HG02798 (cell line): ENCODE results near the gene CENPP.

Source experiments
- ATAC-seq: cut with Tn5 transposase; IDR thresholded peaks from one replicate; pipeline ENCODE4 v1.9.1; 2021; ENCODE audit warnings: mild to moderate bottlenecking; ENCODE audit not compliant: unreplicated experiment, poor library complexity

Gene CENPP

DNA sequence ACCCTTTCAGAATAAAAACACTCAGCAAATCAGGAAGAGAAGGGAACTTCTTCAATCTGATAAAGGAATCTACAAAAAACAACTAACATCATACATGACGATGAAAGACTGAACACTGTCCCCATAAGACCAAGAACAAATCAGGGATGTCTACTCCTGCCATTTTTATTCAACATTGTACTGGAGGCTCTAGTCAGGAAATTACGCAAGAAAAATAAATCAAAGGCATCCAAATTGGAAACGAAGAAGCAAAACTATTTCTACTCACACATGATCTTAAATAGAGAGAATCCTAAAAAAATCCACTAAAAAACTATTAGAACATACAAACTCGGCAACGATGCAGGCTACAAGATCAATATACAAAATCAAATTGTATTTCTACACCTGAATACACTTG, 301.9 kb downstream of the CENPP start:
- ATAC-seq = no peak

DNA sequence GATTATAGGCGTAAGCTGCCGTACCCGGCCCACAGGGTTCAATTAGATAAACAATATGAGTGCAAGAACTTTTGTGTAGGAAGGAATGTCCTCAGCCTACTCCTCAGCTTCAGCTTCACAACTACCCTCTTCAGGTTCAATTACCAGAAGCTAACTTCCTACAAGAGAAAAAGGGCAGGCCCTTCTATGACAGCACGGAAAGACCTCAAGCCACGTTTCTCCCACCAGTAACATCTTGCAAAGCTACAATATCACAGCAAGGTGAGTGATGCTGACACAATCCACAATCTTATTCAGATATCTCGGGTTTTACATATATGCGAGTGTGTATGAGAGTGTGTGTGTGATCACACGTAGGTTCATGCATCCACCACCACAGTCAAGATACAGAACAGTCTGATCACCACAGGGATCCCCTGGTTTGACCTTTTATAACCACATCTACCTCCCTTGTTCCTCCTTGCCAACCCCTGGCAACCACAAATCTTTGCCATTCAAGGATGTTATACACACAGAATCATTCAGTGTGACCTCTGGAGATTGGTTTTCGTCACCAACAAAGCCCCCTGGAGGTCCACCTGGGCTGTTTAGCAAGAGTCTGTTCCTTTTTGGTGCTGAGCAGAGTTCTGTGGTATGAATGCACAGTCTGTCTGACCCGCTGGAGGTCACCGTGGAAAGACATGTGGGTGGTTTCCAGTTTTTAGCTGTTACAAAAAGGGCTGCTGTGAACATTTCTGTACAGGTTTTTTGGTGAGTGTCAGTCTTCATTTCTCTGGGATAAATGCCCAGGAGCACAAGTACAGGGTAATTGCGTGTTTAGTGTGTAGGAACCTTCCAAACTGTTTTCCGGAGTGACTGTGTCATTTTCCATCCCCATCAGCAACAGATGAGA, 305.9 kb downstream of the CENPP start:
- ATAC-seq = no peak

DNA sequence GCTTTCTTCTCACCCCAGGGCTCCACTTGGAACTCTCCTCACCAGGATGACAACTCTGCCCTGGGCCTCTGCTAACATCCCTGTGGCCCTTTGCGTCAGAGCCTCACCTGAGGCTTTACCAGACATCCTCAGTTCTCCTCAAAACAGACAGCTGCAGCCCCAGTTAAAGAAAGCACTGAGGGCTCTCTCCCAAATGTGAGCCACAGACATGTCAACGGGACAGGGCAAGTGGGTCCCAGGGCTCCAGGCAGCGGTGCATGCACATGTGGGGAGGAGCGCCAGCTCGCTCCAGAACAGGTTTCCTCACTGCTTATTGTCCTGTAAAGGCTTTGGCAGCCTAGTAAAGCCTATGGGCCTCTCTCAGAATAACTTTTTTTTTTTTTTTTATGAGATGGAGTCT, 306.9 kb downstream of the CENPP start:
- no peak for ATAC-seq

DNA sequence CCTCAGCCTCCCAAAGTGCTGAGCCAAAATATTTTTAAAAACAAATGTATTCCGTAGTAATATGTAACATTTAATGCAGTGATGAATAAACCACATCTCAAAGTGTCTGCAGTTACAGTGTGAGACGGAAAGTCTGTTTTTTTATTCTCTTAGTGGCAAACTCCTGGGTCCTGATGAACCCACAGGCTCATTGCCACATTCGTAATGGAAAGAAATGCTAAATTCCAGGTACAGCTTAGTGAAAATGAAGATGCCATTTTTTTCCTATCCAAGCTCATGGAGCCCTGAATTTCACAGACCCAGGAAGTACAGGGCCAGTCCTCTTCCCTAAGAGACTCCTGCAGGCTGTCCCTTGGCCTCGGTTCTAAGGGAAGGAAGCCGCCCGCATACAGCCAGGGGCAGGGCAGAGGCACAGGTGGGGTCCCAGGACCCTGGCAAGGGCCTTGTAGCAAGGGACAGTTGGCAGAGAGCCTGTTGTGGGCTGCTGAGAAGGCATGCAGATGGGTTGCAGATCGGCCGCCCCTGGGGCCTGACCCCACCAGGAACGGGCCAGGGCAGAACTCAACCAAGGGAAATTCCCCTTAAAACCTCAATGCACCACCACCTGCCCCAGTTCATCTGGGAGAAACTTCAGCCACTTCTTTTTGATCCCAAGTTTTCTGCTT, 308.0 kb downstream of the CENPP start:
- no peak for ATAC-seq

DNA sequence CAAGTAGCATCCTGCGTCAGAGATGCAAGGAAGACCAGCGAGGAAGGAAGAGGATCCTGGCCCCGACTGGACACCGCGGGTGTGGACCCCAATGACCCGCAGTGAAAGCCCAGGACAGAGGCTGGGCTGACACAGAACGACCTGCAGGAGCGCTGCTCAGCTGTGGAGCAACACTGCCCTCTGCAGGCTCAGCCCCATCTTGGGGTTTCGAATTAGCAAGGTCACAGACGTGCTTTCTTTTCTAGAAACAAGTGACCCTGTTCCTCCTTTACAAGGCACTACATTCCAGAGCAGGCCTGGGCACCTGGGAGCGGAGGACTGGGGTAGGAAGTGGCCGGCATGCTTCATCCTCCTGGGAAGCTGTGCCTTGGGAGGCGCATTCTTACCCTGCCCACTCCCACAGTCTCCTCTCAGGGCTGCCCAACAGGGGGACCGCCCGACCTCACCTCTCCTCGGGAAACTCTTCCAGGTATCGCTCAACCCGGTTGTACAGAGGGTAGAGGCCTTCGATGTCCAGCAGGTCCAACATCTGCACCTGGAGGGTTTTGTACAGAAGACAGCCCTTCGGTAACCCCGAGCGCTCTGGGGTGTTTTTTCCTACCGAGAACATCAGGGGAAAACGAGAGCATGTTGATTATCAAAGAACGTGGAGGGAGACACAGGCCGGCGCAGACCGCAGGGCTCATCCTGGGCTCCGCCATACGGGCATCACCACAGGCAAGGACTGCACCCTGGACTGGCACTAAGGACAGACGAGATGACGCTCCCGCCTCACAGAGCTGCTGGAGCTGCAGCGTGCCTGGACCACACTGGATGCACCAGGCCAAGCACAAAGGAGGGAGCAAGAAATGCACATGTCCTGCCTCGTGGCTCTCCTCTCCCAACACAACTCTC, 309.2 kb downstream of the CENPP start:
- ATAC-seq = peak; percentile 66

DNA sequence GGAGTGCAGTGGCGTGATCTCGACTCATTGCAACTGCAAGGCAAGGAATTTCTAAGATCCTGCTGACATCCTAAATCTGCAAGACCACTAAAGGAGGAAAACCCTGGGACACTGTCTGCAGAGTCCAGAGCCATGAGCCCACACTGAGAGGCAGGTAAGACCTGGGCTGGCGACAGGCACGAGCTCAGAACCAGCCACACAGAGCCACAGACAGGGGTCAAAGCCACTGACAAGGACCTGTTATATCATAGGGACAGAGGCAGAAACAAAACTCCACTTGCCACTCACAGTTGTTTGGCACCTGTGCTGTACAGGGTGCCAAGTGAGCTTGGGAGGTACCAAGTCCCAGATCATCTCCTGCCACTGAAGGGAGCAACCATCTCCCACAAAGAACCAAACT, 310.0 kb downstream of the CENPP start:
- ATAC-seq = no peak

DNA sequence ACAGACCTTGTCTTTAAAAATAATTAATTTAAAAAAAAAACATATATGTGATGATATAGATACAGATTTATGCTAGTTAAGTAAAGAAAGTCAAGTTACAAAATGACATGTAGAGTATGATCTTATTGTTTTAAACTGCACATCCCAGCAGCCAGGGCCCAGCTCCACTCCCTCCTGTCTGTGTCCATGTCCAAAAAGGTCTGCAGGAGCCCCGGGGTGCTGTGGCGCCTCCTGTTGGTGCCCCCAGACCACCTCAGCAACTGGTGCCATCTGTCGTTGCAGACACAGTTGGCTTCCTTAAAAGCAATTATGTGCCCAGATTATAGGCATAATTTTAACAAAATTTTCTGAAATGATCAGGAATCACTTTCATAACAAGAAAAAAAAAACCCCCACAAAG, 310.9 kb downstream of the CENPP start:
- no peak for ATAC-seq

DNA sequence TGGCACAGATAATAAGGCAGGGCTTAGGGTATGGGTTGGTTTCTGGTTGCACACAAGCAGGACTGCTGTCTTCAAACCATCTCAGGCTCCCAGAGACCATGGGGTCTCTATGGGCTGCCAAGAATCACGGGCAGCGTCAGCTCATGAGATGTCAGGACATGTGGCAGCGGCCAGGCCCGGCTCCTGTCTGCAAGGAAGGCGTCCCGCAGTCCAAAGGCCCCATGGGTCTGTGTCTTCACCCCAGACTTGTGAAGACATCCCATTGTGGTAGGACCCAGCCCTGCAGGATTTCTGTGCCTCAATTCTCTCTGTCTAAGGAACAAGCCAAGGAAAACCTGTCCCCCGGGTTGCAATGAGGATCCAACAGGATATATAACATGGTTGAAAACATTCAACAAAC, 311.6 kb downstream of the CENPP start:
- ATAC-seq = no peak

DNA sequence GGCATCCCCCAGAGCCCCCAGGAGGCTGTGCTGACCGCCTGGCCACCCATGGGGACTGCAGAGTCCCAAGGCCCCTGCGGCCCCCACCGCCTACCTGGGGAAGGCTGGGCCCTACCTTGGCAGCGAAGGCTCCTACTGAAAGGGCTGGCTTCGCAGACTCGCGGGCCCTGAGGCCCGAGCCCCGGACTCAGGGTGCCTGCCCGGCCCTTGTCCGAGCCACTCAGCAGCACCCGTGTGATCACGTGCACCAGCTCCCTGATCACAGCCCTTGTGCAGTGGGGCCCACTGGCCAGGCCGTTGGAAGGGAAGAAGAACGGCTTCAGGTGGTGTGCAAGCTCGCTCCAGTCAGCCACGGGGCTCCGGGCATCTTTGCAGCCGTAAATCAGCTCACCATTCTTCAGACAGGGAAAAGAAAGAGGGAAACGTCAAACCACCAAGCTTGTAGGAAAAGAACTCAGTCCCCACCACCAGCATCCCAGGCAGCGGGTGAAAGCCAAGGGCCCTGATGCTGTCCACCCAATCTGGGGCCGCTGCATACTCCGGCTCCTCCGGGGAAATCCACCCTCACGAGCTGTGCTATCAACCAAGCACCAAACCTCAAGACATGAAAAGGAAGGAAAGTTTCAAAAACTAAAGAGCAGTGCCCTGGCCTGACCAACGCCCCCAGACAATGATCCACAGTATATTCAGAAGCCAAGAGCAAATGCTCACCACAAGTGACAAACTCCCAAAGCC, 312.3 kb downstream of the CENPP start:
- no peak for ATAC-seq

DNA sequence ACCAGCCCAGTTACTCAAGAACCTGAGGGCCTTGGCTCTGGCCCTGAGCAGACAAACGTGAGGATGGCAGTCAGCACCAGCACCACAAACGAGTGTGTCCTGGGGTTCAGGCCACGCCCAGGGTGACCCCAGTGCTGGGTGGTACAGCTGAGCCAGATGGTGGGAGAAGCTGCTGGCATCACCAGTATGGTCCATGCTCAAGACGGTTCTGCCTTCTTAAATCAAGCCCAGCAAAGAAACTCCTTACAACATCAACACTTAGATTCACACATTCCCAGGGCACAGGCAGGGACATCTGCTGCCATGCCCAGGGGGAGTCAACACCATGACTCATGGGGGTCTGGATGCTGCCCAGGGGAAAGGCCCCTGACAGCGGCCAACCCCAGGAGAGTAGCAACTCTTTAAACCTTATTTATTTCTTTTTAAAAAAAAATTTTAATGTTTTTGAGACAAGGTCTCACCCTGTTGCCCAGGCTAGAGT, 312.9 kb downstream of the CENPP start:
- ATAC-seq = no peak

DNA sequence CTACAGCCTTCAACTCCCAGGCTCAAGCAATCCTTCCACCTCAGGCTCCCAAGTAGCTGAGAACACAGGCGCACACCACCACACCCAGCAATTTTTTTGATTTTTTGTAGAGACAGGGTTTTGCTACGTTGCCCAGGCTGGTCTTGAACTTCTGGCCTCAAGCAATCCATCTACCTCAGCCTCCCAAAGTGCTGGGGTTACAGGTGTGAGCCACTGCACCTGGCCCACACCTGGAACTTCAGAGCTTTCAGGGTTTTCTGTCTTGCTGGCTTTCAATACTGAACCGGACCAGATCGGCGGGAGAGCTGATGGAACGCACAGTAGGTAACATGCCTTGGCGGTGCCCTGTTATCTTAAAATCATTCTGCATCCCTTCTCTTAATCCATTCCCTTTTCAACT, 313.4 kb downstream of the CENPP start:
- ATAC-seq = no peak

DNA sequence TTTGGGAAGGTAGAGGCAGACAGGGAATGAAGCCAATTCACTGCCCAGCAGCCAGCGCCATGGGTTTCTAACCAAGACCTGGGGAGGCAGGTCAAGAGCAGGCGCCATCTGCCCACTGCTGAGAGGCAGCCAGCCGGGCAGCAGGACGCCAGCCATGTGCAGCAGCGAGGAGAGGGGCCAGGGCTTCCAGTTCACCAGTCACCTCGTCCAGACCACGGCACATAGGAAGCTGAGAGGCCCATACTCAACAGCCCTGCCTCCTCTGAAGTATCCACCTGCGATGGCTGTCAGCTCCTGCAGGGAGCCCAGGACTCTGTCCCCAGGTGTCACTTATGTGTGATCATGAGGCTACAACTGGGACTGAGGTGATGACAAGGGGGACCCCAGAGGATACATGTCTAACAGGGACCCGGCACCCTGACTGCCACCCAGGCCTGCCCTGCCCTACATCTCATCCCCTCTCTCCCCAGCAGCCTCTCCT, 314.1 kb downstream of the CENPP start:
- ATAC-seq = no peak

DNA sequence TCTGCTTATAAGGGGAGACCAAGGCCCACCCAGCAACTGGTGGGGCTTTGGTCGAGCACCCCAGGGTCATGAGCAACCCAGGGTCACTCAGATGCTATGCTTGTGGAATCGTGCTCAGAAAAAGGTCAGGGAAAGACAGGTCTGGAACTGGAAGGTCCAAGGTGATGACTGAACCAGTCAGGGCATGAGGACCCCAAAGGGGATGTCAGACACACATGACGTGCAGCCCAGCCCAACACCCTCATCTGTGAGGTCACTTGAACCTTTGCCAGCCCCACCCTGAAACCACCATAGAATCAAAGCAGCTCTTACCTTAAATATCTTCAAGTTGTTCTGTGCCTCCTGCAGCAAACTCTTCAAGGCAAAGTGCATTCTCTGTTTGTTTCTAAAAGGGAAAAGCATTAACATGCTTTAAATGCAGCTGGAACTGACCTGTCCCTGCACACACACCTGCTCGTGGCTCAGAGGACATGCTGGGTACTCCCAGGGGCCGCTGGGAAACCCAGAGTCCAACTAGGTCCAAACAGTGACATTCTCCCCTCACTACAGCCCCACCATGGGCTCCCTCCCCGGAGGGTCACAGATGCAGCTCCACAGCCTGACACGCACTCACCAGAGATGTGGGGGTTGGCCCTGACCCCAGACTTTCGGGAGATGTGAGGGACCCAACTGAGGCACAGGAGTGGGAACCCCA, 314.8 kb downstream of the CENPP start:
- ATAC-seq = no peak

DNA sequence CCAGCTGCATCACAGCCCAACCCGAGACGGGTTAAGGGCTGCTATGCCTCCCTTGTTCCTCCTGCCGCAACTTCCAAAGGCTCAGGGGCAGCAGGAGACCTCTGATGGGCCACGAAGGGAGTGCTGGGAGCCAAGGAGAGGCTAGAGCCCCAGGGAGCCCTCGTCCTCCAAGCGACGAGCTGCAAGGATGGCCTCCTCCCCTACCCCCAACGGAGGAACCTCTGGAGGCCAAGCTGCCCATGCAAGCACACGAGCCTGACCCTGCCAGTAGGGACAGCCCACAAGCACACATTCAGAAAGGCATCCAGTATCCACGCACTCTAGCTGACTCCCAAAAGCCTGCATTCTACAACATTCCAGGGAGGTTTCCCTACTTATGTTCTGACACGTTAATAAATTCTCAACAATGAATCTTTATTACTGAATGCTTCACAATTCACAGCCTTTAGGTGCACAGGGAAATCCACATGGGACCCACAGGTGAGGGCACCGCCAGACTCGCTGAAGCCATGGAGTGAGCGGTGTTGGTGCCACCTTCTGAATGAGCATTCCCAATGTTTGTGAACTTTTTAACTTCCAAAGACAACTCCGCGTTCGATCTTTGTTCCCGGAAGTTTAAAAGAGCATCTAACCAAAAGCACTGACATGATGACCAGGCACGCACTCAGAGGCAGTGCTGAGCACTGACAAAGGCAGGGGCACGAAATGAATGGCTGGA, 315.5 kb downstream of the CENPP start:
- ATAC-seq = no peak

DNA sequence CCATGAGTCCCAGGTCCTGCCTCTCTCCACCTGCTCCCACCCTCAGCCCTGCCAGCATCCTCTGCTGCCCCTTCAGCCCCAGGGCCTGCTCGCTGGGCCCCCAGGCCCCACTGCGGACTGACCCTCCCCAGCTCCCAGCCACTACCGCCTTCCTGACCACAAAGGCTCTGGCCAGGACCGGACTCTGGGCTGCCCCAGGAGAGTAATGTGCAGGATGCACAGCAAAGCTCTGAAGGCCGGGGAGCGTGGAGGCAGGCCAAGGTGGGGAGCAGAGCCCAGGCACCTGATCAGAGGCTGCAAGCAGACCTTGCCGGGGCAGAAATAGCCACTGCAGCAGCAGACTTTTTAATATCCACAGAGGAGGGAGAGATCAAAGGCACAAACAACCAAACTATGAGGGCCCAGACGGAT, 316.3 kb downstream of the CENPP start:
- no peak for ATAC-seq

DNA sequence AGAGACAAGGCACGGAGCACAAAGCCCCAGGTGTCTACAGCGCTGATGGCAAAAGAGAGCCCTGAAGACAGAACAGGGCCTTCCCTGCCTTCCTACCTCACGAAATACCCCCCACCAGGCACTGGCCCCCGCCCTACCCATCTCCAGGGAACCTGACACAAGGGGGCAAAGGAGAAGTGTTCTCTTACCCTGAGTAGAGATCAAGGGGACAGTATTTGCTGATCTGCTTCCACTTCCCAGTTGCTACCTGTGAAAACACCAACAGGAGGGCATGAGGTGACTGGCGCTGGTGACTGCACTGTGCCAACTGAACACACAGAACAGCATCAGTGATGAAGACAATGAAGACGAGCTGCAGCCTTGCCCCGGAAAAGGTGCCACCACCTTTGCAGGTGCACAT, 316.8 kb downstream of the CENPP start:
- ATAC-seq = no peak

DNA sequence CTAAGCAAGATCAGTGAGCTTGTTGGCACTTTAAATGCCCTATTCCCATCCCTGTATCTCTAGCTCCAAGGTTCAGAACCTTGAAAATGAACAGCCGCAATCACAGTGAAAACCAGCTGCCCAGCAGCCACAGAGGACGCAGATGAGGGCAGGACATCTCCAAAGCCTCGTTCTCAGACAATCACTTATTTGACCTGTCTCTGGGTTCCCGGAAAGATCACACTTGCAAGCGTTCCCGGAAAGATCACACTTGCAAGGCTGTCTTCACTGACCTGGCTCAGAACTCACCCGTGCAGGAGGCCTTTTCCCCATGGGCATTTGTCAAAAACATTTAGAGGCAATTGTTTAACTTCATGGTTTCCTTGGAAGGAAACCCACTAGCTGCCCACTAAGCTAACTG, 318.5 kb downstream of the CENPP start:
- no peak for ATAC-seq

DNA sequence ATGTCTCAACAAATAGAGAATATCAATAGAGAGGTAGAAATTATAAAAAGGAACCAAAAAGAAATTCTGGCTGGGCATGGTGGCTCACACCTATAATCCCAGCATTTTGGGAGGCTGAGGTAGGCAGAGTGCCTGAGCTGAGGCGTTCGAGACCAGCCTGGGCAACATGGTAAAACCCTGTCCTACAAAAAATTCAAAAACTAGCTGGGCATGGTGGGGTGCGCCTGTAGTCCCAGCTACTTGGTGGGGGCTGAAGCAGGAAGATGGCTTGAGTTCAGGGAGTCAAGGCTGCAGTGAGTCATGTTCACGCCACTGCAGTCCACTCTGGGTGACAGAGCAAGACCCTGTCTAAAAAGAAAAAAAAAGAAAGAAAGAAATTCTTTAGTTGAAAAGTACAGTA, 319.3 kb downstream of the CENPP start:
- ATAC-seq = no peak
